Measurements from ENCODE around the gene CTNS. TPM values are rescaled to one million over a fixed set of nuclear protein-coding genes. Genes with fewer than 3 reads are reported as not detected.

CTNS gene
- 10 to 100 TPM; 22.1 to 31.4 (median 25.3) TPM for total RNA-seq

DNA sequence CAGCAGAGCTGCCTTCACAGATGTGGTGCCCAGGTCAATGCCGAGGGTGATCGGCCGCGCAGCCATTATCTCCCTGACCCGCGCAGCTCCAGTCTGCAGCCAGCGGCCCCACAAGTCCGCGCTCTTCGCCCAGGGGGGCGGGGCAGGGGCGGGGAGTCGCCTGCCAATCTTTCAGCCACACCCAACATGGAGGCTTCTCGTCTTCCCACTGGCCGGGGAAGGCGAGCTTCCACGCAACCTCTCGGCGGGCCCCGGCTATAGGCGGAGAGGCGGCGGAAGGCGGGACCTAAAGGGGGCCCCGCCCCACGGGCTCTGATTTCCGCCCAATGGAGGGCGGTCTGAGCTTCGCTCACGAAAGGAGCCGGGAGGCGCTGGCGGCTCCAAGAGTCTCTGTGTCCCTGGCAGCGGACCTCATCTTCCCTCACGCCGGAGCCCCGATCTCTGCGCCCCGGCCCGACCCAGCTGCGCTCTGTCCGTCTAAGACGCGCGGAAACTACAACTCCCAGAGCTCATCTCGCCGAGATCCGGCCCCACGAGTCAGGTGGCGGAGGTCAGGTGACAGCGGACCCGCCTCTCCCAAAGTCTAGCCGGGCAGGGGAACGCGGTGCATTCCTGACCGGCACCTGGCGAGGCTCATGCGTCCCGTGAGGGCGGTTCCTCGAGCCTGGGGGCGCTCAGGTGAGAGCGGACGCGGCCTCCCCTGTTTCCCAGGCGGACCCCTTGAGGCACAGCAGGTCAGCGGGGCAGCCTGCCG lies at the start of gene CTNS, which contains the start of gene SHPK:
Gene CTNS, plus strand, starts transcription at position 607 of the 754 bp plus-strand sequence. CDS start 3,447 bp downstream, outside the sequence.
Gene SHPK, minus strand, starts transcription at position 97 of the 754 bp plus-strand sequence. Its CDS starts 31 bp downstream, at position 66.
- no peaks in the 10 kb centered on the region for H3K27me3 ChIP-seq
- ATAC-seq (ENCODE audit: low FRiP score in 2 of 2) (peak; percentile 99), DNase-seq (peak; percentile 98 to 99)
- H3K4me3 ChIP-seq = peak within 1 kb of the TSS; percentile 88 to 100 (median 99)
- TF ChIP-seq POLR2A (IDR thresholded peaks at IDR 0.05) (peak in 3 of 4 donors; percentile 48 to 72 (median 66)), POLR2AphosphoS5 (IDR thresholded peaks at IDR 0.05) (peak; percentile 85 to 86), EP300 (IDR thresholded peaks at IDR 0.05) (no peak)
- TF ChIP-seq, protein P1, sequence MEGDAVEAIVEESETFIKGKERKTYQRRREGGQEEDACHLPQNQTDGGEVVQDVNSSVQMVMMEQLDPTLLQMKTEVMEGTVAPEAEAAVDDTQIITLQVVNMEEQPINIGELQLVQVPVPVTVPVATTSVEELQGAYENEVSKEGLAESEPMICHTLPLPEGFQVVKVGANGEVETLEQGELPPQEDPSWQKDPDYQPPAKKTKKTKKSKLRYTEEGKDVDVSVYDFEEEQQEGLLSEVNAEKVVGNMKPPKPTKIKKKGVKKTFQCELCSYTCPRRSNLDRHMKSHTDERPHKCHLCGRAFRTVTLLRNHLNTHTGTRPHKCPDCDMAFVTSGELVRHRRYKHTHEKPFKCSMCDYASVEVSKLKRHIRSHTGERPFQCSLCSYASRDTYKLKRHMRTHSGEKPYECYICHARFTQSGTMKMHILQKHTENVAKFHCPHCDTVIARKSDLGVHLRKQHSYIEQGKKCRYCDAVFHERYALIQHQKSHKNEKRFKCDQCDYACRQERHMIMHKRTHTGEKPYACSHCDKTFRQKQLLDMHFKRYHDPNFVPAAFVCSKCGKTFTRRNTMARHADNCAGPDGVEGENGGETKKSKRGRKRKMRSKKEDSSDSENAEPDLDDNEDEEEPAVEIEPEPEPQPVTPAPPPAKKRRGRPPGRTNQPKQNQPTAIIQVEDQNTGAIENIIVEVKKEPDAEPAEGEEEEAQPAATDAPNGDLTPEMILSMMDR (IDR thresholded peaks at IDR 0.05) = peak in 1 of 6 experiments; percentile 28
- peak within 1 kb of the TSS; percentile 97 to 99 (median 98) for H3K27ac ChIP-seq
- no peaks in the 10 kb centered on the region for H3K9me3 ChIP-seq
- peaks cover 0 to 9% (median 0%) of the 10 kb centered on the region in 4 donors for H3K36me3 ChIP-seq
- H3K4me1 ChIP-seq = peaks cover 23 to 66% (median 30%) of the 10 kb centered on the region in 4 donors
- WGBS, 2 donors = 0 to 1% methylated on average over 27 to 40 of the region's 68 CpGs

DNA sequence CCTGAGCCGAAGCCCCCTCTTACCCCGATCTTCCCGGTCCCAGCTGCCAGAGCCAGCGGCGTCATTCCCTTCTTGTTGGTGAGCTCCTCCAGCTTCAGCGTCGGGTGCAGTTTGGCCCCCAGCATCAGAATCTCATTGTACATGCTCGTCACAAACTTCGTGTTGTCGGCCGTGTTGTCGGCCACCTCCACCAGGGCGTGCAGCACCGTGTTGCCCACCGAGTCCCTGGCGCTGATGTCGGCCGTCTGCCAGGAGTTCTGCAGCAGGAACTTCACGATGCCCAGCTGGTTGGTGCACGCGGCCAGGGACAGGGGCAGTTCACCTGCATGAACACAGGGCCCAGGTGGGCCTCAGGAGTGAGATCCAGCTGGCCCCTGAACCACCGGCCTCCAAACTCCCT lies 46.8 kb upstream of the CTNS start:
- Histone ChIP-seq H3K27me3 (no peaks in the 10 kb centered on the region), H3K9me3 (no peaks in the 10 kb centered on the region), H3K4me3 (no peak overlapping the region), H3K4me1 (no peaks in the 10 kb centered on the region), H3K27ac (no peak overlapping the region), H3K36me3 (peaks cover 0 to 63% (median 30%) of the 10 kb centered on the region in 4 donors)
- TF ChIP-seq, protein P1 (IDR thresholded peaks at IDR 0.05) = no peak
- TF ChIP-seq EP300 (IDR thresholded peaks at IDR 0.05) (no peak), POLR2AphosphoS5 (IDR thresholded peaks at IDR 0.05) (no peak), POLR2A (IDR thresholded peaks at IDR 0.05) (no peak)
- 95 to 97% methylated on average over 7 to 22 of the region's 22 CpGs for WGBS, 2 donors
- ATAC-seq (ENCODE audit: low FRiP score in 2 of 2) = no peak
- DNase-seq = no peak

DNA sequence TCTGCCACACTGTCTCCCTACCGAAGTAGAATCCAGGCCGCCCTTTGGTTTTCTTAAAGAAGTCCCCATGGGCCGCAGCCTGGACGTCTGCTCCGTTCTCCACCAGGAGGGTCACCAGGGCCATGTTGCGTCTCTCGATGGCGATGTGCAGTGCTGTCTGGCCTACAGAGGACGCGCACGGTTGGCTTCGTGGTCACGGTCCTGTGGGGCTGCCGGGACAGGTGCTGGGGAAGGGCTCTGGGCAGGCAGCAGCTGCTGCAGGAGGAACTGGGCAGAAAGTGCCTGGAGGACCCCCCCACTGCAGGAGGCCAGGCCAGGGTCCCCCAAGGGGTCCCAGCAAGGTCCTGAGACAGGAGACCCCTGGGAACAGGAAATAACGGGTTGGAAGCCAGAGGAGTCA lies 46.3 kb upstream of the CTNS start:
- Histone ChIP-seq H3K9me3 (no peaks in the 10 kb centered on the region), H3K27me3 (no peaks in the 10 kb centered on the region), H3K4me1 (no peaks in the 10 kb centered on the region), H3K27ac (no peak overlapping the region), H3K4me3 (no peak overlapping the region), H3K36me3 (peaks cover 0 to 61% (median 30%) of the 10 kb centered on the region in 4 donors)
- no peak for ATAC-seq (ENCODE audit: low FRiP score in 2 of 2)
- no peak for DNase-seq
- no peak for TF ChIP-seq POLR2A (IDR thresholded peaks at IDR 0.05)
- TF ChIP-seq EP300 (IDR thresholded peaks at IDR 0.05) = no peak
- no peak for TF ChIP-seq POLR2AphosphoS5 (IDR thresholded peaks at IDR 0.05)
- TF ChIP-seq, protein P1 (IDR thresholded peaks at IDR 0.05) = no peak
- WGBS, 2 donors = 92 to 97% methylated on average over 4 to 15 of the region's 15 CpGs

DNA sequence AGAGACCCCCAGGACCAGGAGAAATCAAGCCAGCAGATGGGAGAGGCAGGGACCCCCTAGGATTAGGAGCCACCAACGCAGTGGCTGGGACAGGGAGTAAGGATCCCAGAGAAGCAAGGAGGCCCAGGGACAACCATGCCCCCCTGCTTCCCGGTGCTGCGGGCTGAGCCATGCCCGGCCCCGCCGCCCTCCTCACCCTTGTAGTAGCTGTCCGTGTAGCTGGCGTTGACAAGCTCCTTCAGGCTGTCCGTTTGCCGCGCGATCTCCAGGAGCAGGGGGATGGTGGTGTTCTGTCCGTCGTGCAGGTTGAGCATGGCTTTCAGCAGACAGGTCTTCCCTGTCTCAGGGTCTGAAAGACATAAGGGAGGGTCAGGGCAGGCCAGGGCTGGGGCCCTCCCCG lies 45.8 kb upstream of the CTNS start:
- Histone ChIP-seq H3K27ac (no peak overlapping the region), H3K4me3 (no peak overlapping the region), H3K4me1 (no peaks in the 10 kb centered on the region), H3K27me3 (no peaks in the 10 kb centered on the region), H3K36me3 (peaks cover 0 to 58% (median 28%) of the 10 kb centered on the region in 4 donors), H3K9me3 (no peaks in the 10 kb centered on the region)
- ATAC-seq (ENCODE audit: low FRiP score in 2 of 2) (no peak), DNase-seq (peak in 1 of 2 donors; percentile 64)
- TF ChIP-seq POLR2AphosphoS5 (IDR thresholded peaks at IDR 0.05) = no peak
- no peak for TF ChIP-seq POLR2A (IDR thresholded peaks at IDR 0.05)
- TF ChIP-seq, protein P1 (IDR thresholded peaks at IDR 0.05) = no peak
- no peak for TF ChIP-seq EP300 (IDR thresholded peaks at IDR 0.05)
- 76 to 100% methylated on average over 3 to 8 of the region's 15 CpGs for WGBS, 2 donors
